ENCODE measurements around the gene ZBTB7B.

DNA sequence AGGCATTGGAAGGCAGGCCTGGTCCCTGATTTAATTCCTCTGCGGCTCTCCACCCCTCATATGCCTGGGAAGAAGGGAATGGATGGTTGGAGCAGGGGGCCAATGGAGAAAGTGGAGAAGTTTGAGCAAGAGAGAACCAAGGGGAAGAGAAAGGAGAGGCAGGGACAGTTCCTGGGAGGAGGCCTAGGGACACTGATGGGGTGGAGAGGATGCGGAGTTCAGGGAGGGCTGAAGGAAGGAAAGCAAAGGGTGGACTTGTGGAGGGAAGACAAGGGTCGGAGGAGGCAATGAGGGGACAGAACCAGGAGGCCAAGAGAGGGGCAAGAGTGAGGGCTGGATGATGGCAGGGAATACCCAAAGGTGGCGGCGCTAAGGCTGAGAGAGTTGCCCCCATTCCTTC is 7.1 kb downstream of the ZBTB7B start:
- TF ChIP-seq CTCF (IDR thresholded peaks at IDR 0.05) (no peak), POLR2A (IDR thresholded peaks at IDR 0.05) (no peak)

All from body of pancreas (tissue), 4 donors.